Upper lobe of right lung (tissue), 1 donor: ENCODE data around the gene TEX10. TPM values are rescaled to one million over a fixed set of nuclear protein-coding genes. Genes with fewer than 3 reads are reported as not detected.

Source experiments
- ATAC-seq: fragments of 200-7000 bp; cut with Tn5 transposase; one replicate; pipeline ENCODE4 v1.9.1; 2020; ENCODE audit warnings: mild to moderate bottlenecking, moderate library complexity
- DNase-seq: peaks from one replicate; pipeline ENCODE4 v3.0.0-alpha.2; 2020
- H3K27ac ChIP-seq: fragments of 200-600 bp; one replicate; pipeline ENCODE4 v1.8.0; 2022
- H3K27me3 ChIP-seq: fragments of 200-600 bp; one replicate; pipeline ENCODE4 v1.8.0; 2022; ENCODE audit warnings: mild to moderate bottlenecking
- H3K36me3 ChIP-seq: fragments of 200-600 bp; one replicate; pipeline ENCODE4 v1.8.0; 2022
- H3K4me1 ChIP-seq: fragments of 200-600 bp; one replicate; pipeline ENCODE4 v1.8.0; 2022
- H3K4me3 ChIP-seq: fragments of 200-600 bp; one replicate; pipeline ENCODE4 v1.8.0; 2022; ENCODE audit warnings: mild to moderate bottlenecking
- H3K9me3 ChIP-seq: fragments of 200-600 bp; one replicate; pipeline ENCODE4 v1.8.0; 2022
- intact Hi-C: fragments of 100-400 bp; cut with DNase I; formaldehyde crosslinking; loops from one replicate; pipeline ENCODE4 v1.11.0; 2022
- total RNA-seq: library from RNA; stranded (reverse); fragmentation: NEBNext Ultra II Directional; extraction: Animal tissue kit (Norgen Biotek cat#: 25700); gene quantifications from one replicate; pipeline ENCODE4 v1.2.1, GENCODE V29; 2021
- TF ChIP-seq, protein P1 (sequence below): fragments of 200-600 bp; IDR thresholded peaks from one replicate; pipeline ENCODE4 v1.8.0; 2022; ENCODE audit warnings: antibody characterized with exemption
- donor health status: DM: no; HTN: yes; CAD: no; lungs with severe emphysema.

TEX10 gene
- total RNA-seq, 1 donor from 2014 or later = 13.0 TPM

DNA sequence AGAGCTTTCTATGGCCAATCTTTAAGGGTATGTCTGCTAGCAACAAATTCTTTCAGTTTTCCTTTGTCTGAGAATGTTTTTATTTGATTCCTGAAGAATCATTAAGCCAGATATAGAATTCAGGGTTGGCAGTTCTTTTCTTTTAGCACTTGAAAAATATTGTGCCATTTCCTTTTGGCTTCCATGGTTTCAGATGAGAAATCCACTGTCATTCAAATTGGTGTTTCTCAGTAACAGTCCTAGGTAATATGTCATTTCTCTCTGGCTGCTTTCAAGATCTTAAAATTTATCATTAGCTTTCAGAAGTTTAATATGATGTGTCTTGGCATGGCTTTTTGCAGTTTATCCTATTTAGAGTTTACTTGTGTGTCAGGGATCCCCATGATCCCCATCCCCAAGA lies 67.7 kb downstream of the TEX10 start:
- intact Hi-C loops = no loop called here
- Histone ChIP-seq H3K9me3 (no peaks in the 10 kb centered on the region), H3K4me3 (no peak overlapping the region), H3K27me3 (no peaks in the 10 kb centered on the region), H3K36me3 (peaks cover 30% of the 10 kb centered on the region), H3K4me1 (no peaks in the 10 kb centered on the region), H3K27ac (no peak overlapping the region)
- ATAC-seq (no peak), DNase-seq (no peak)
- TF ChIP-seq, protein P1, sequence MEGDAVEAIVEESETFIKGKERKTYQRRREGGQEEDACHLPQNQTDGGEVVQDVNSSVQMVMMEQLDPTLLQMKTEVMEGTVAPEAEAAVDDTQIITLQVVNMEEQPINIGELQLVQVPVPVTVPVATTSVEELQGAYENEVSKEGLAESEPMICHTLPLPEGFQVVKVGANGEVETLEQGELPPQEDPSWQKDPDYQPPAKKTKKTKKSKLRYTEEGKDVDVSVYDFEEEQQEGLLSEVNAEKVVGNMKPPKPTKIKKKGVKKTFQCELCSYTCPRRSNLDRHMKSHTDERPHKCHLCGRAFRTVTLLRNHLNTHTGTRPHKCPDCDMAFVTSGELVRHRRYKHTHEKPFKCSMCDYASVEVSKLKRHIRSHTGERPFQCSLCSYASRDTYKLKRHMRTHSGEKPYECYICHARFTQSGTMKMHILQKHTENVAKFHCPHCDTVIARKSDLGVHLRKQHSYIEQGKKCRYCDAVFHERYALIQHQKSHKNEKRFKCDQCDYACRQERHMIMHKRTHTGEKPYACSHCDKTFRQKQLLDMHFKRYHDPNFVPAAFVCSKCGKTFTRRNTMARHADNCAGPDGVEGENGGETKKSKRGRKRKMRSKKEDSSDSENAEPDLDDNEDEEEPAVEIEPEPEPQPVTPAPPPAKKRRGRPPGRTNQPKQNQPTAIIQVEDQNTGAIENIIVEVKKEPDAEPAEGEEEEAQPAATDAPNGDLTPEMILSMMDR = no peak

DNA sequence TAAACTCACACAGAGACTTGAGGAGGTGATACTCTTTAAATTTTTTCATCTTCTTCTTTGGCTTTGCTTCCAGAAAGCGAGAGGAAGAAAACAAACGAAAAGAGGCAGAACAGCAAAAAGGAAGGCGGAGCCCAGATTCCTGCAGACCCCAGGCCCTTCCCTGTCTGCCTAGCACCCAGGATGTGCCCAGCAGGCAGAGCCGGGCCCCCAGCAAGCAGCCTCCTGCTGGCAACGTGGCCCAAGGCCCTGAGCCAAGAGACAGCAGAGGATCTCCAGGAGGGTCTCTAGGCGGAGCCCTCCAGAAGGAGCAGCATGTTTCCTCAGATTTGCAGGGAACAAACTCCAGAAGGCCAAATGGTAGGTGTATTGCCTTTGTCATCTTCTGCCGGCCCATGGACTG lies 68.5 kb downstream of the TEX10 start:
- ATAC-seq (no peak), DNase-seq (no peak)
- intact Hi-C loops = no loop called here
- no peak overlapping the region for H3K4me3 ChIP-seq
- H3K27ac ChIP-seq = no peak overlapping the region
- no peaks in the 10 kb centered on the region for H3K4me1 ChIP-seq
- H3K36me3 ChIP-seq = peaks cover 29% of the 10 kb centered on the region
- no peaks in the 10 kb centered on the region for H3K9me3 ChIP-seq
- TF ChIP-seq, protein P1 = no peak
- H3K27me3 ChIP-seq = no peaks in the 10 kb centered on the region

DNA sequence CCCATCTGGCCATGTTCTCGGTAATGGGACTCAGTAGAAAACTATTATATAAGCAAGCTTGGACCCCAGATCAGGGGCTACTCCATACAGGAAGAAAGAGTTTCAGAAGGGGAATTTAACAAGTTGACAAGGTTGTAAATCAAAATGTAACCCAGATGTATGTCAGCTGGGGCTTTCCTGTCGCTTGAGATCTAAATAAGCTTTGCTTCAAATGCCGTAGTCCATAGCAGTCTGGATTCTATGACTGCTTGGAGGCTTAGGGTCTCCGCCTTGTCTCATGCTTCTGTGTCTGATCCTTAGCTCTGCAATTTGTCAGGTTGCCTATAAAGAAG lies 70.4 kb downstream of the TEX10 start:
- intact Hi-C loops = no loop called here
- ATAC-seq (no peak), DNase-seq (no peak)
- Histone ChIP-seq H3K9me3 (no peaks in the 10 kb centered on the region), H3K4me1 (no peaks in the 10 kb centered on the region), H3K27ac (no peak overlapping the region), H3K36me3 (peaks cover 36% of the 10 kb centered on the region), H3K27me3 (no peaks in the 10 kb centered on the region), H3K4me3 (no peak overlapping the region)
- TF ChIP-seq, protein P1 = no peak

DNA sequence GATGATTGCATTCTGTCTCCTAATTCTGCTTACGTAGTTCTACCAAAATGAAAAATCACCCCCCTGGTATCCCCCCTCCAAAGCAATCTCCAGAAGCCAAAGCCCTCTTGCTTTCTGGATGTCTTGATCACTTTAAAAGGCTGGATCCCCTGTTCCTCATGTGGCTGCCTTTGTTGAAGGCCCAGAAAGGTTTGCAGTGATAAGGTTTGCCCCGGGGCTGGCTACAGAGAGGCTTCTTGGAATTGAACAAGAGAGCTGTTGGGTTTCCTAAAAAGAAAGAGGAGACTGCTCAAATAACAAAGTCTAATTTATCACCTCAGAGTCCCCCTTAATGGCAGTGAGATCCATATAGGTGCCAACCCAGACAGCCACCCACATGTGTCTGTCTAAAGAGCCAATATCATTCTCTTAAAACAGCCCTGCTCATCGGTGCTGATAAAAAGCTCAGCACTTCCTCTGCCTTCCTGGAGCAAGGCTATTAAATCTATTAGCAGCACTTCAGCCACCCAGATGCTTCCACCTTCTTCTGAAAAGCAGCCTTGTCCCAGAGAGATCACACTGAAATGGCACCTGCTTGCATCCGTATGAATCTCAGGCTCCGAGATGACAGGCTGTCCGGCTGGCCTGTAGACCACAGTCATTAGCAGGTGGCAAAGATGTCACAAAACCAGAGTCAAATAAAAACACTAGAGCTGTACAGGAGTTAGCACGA lies 70.9 kb downstream of the TEX10 start:
- TF ChIP-seq, protein P1 = no peak
- Histone ChIP-seq H3K9me3 (no peaks in the 10 kb centered on the region), H3K4me1 (no peaks in the 10 kb centered on the region), H3K4me3 (no peak overlapping the region), H3K36me3 (peaks cover 41% of the 10 kb centered on the region), H3K27ac (no peak overlapping the region), H3K27me3 (no peaks in the 10 kb centered on the region)
- ATAC-seq (no peak), DNase-seq (no peak)
- intact Hi-C loops = no loop called here

DNA sequence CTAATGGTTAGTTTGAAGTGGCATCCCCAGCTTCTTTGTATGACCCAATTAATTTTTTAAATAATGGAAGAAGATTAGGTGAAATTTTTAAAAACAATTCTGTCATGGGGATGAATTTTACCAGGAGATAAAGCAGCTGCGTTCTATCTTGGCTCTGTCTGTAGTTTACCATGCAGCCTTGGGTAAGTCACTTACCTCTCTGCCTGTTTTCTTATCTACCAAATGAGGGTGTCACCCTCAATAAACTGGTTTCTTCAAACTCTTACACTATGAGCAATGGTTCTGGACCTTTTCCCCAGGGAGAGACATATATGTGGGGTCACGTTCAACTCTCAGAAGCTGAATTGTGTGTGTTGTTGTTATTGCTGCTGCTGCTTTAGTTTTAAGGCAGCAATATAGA lies 71.7 kb downstream of the TEX10 start:
- ATAC-seq = no peak
- H3K27ac ChIP-seq = no peak overlapping the region
- TF ChIP-seq, protein P1 = no peak
- H3K9me3 ChIP-seq = no peaks in the 10 kb centered on the region
- DNase-seq = no peak
- intact Hi-C loops = no loop called here
- H3K27me3 ChIP-seq = no peaks in the 10 kb centered on the region
- no peaks in the 10 kb centered on the region for H3K4me1 ChIP-seq
- H3K4me3 ChIP-seq = no peak overlapping the region
- H3K36me3 ChIP-seq = peaks cover 33% of the 10 kb centered on the region
